Endothelial cell of hepatic sinusoid (primary cell): ENCODE results near the gene ZHX3.

Experiments used
- in situ Hi-C: cut with HindIII; loops from 2 replicates; pipeline ENCODE4 v1.10.0; 2017; ENCODE audit warnings: low sequenced_read_pairs

The ZHX3 gene

GRCh38 chr20:41200446-41201202, 116.9 kb downstream of the ZHX3 start:
- in situ Hi-C loops: no loop called here

- in situ Hi-C loops: no loop called here
Observed at GRCh38 chr20:41198443-41198842, 119.1 kb downstream of the ZHX3 start.

- in situ Hi-C loops: no loop called here
Observed at GRCh38 chr20:41196653-41197225, 120.8 kb downstream of the ZHX3 start.

- in situ Hi-C loops: no loop called here
Observed at GRCh38 chr20:41192575-41192974, 125.0 kb downstream of the ZHX3 start.

GRCh38 chr20:41191562-41192500, 125.7 kb downstream of the ZHX3 start:
- in situ Hi-C loops: no loop called here

- in situ Hi-C loops: no loop called here
Observed at GRCh38 chr20:41187668-41188067, 129.9 kb downstream of the ZHX3 start.

GRCh38 chr20:41185013-41185757, 132.3 kb downstream of the ZHX3 start:
- in situ Hi-C loops: no loop called here

GRCh38 chr20:41183831-41184230, 133.7 kb downstream of the ZHX3 start:
- in situ Hi-C loops: no loop called here

GRCh38 chr20:41183391-41183790, 134.1 kb downstream of the ZHX3 start:
- in situ Hi-C loops: no loop called here

- in situ Hi-C loops: no loop called here
Observed at GRCh38 chr20:41182296-41183212, 135.0 kb downstream of the ZHX3 start.

GRCh38 chr20:41181567-41181966, 136.0 kb downstream of the ZHX3 start:
- in situ Hi-C loops: no loop called here

GRCh38 chr20:41180599-41181333, 136.8 kb downstream of the ZHX3 start:
- in situ Hi-C loops: no loop called here

- in situ Hi-C loops: no loop called here
Observed at GRCh38 chr20:41179961-41180360, 137.6 kb downstream of the ZHX3 start.

- in situ Hi-C loops: no loop called here
Observed at GRCh38 chr20:41178904-41179432, 138.6 kb downstream of the ZHX3 start.

GRCh38 chr20:41178495-41178894, 139.0 kb downstream of the ZHX3 start:
- in situ Hi-C loops: no loop called here

- in situ Hi-C loops: no loop called here
Observed at GRCh38 chr20:41177636-41178035, 139.9 kb downstream of the ZHX3 start.

GRCh38 chr20:41176711-41177552, 140.6 kb downstream of the ZHX3 start:
- in situ Hi-C loops: no loop called here

- in situ Hi-C loops: no loop called here
Observed at GRCh38 chr20:41175727-41176330, 141.7 kb downstream of the ZHX3 start.
